ENCODE data around the gene IDH2. TPM values are rescaled to one million over a fixed set of nuclear protein-coding genes. Genes with fewer than 3 reads are reported as not detected.

Gene IDH2
- total and polyA plus RNA-seq, 2 of the 4 experiments (the other 2 are of a cell fraction): 84.9 to 118 TPM

- TF ChIP-seq CTCF (conservative IDR thresholded peaks at IDR 0.05; ENCODE audit: low read depth, low read length) (no peak), CHD1 (IDR thresholded peaks at IDR 0.05; ENCODE audit: low read depth, low read length) (no peak)
These were observed 64.2 kb downstream of the IDH2 start (continued) for GRCh38 chr15:90037961-90038631.

- H3K9me1 ChIP-seq (ENCODE audit: insufficient read depth, low read length): peaks cover 42% of the 10 kb centered on the region
- H3K27ac ChIP-seq (ENCODE audit: insufficient read depth, low read length): peak overlapping the region; percentile 53
- no peak overlapping the region for H3K9ac ChIP-seq (ENCODE audit: low read depth, low read length)
- H2AFZ ChIP-seq (replicated peaks; ENCODE audit: low read length, poor library complexity): peak overlapping the region; percentile 56
- peak overlapping the region; percentile 73 for H4K91ac ChIP-seq (ENCODE audit: insufficient read depth, low read depth, low read length)
- no peak overlapping the region for H3K4me3 ChIP-seq (ENCODE audit: insufficient read depth, low read depth, low read length)
- H2AK5ac ChIP-seq (ENCODE audit: low read depth, low read length): peak overlapping the region; percentile 83
- H3K27me3 ChIP-seq (ENCODE audit: control insufficient read depth, insufficient read depth, low read length): no peaks in the 10 kb centered on the region
- H2AK9ac ChIP-seq (replicated peaks; ENCODE audit: low read depth, low read length, poor library complexity): peak overlapping the region; percentile 71
- no peaks in the 10 kb centered on the region for H3K9me3 ChIP-seq (ENCODE audit: control insufficient read depth, insufficient read depth, low read length)
- no CpG with 5 or more reads among the region's 5 CpGs for WGBS, 2 experiments (ENCODE audit: extremely low coverage in 2 of 2, insufficient read length in 1 of 2)
- peaks cover 44 to 81% of the 10 kb centered on the region in 2 experiments for H3K79me1 ChIP-seq (ENCODE audit: low read depth in 1 of 2, low read length in 2 of 2)
- no peak overlapping the region for H3K56ac ChIP-seq (ENCODE audit: extremely low read depth, insufficient read depth, low read length)
- H3K14ac ChIP-seq (replicated peaks; ENCODE audit: low read depth, low read length): peak overlapping the region; percentile 79
- H3K4me1 ChIP-seq (ENCODE audit: control insufficient read depth, insufficient read depth, low read length): peaks cover 33% of the 10 kb centered on the region
- H3K18ac ChIP-seq (ENCODE audit: low read depth, low read length): peak overlapping the region; percentile 39; the same call in 1 of the 2 replicates
- CTCF ChIA-PET: interaction anchor here (0.6 to 1.1 kb wide), 2 partner anchors 11 to 20 kb away, joined by 3 to 4 read pairs; no protein-coding TSS in a partner anchor
- in situ Hi-C loops (cut with MboI; ENCODE audit: low sequenced_read_pairs): no loop called here
- H2BK20ac ChIP-seq (ENCODE audit: low read depth, low read length): peak overlapping the region; percentile 90
- POLR2A ChIA-PET (ENCODE audit: unreplicated experiment): no interaction called here
- intact Hi-C loops (cut with micrococcal nuclease): loop anchor here (2.0 kb wide), 1 partner anchor 33 kb away; no protein-coding TSS in a partner anchor
- BruUV-seq (replicated peaks): no TSS peak
- H4K5ac ChIP-seq (ENCODE audit: low read depth, low read length): peak overlapping the region; percentile 31; the same call in 1 of the 2 replicates
- DNase-seq: peak; percentile 78
- peak overlapping the region; percentile 32; the same call in 1 of the 2 replicates for H3K23ac ChIP-seq (ENCODE audit: low read depth, low read length)
- dilution Hi-C loops (cut with HindIII; ENCODE audit: low sequenced_read_pairs, unreplicated experiment): no loop called here
- H3K4ac ChIP-seq (ENCODE audit: low read depth, low read length): peak overlapping the region; percentile 91
- peak overlapping the region; percentile 52 for H2BK5ac ChIP-seq (ENCODE audit: low read depth, low read length, poor library complexity, severe bottlenecking)
- peak overlapping the region; percentile 1; the same call in 1 of the 2 replicates for H3K4me2 ChIP-seq (ENCODE audit: low read depth, low read length)
- H4K20me1 ChIP-seq (ENCODE audit: insufficient read depth, low read length): peaks cover 7% of the 10 kb centered on the region
- ATAC-seq (ENCODE audit: low read depth): peak; percentile 92
- H2BK15ac ChIP-seq (ENCODE audit: low read depth, low read length): peak overlapping the region; percentile 31; the same call in 2 of the 3 replicates
- H4K8ac ChIP-seq (ENCODE audit: low read depth in 2 of 2, low read length in 2 of 2): peak overlapping the region in 1 of 2 experiments; percentile 76; a peak in 3 of 4 replicates
- TF ChIP-seq RCOR1 (IDR thresholded peaks at IDR 0.05; ENCODE audit: insufficient replicate concordance, low read length): peak; percentile 46
- no peak for TF ChIP-seq RFX5 (IDR thresholded peaks at IDR 0.05; ENCODE audit: low read depth, low read length)
- TF ChIP-seq BHLHE40 (IDR thresholded peaks at IDR 0.05; ENCODE audit: low read depth, low read length): peak; percentile 26; the same call in 1 of the 2 replicates
- peak overlapping the region; percentile 84 for H2BK120ac ChIP-seq (ENCODE audit: low read depth, low read length)
- no peaks in the 10 kb centered on the region for H3K36me3 ChIP-seq (ENCODE audit: control insufficient read depth, insufficient read depth, low read length)
These were observed 64.8 kb downstream of the IDH2 start for GRCh38 chr15:90037511-90037860.
